Superior temporal gyrus (tissue), 1 donor: Measurements from ENCODE around the gene GCGR.

Experiments
- DNase-seq: peaks from one replicate; pipeline ENCODE4 v3.0.0-alpha.2; 2016; ENCODE audit errors: extremely low spot score

Gene GCGR

GRCh38 chr17:81803728-81804558 lies at the start of gene GCGR:
GCGR (plus strand) TSS chr17:81804150; CDS start chr17:81809019, 4,869 bp downstream.
- DNase-seq: no peak

- DNase-seq: no peak
These were observed 11.0 kb upstream of the GCGR start for GRCh38 chr17:81792675-81793615.

GRCh38 chr17:81794074-81794476 lies 9.9 kb upstream of the GCGR start:
- DNase-seq: no peak

GRCh38 chr17:81794509-81794908 lies 9.4 kb upstream of the GCGR start:
- no peak for DNase-seq

GRCh38 chr17:81801327-81801726 lies 2.6 kb upstream of the GCGR start:
- DNase-seq: no peak

- no peak for DNase-seq
These were observed 1.7 kb upstream of the GCGR start for GRCh38 chr17:81802048-81802758.

GRCh38 chr17:81802856-81803643 lies 900 bp upstream of the GCGR start:
- DNase-seq: no peak

GRCh38 chr17:81804559-81805399 lies 829 bp downstream of the GCGR start:
- DNase-seq: no peak

- DNase-seq: no peak
These were observed 1.9 kb downstream of the GCGR start for GRCh38 chr17:81805707-81806460.

- no peak for DNase-seq
These were observed 2.7 kb downstream of the GCGR start for GRCh38 chr17:81806461-81807209.

- DNase-seq: no peak
These were observed 3.3 kb downstream of the GCGR start for GRCh38 chr17:81807210-81807719.

GRCh38 chr17:81807839-81808238 lies 3.9 kb downstream of the GCGR start:
- DNase-seq: no peak

- no peak for DNase-seq
These were observed 5.0 kb downstream of the GCGR start for GRCh38 chr17:81808778-81809555.

- no peak for DNase-seq
These were observed 5.6 kb downstream of the GCGR start for GRCh38 chr17:81809556-81809998.

- no peak for DNase-seq
These were observed 6.5 kb downstream of the GCGR start for GRCh38 chr17:81810476-81810875.

GRCh38 chr17:81810892-81811704 lies 7.1 kb downstream of the GCGR start:
- DNase-seq: no peak
